GM23338 (cell line): ENCODE data around the gene SLC6A12.

Experiments used
- EZH2 ChIP-seq: fragments of 200-600 bp; sonication (generic); IDR thresholded peaks from one replicate; pipeline ENCODE4 v1.8.0; 2017; ENCODE audit warnings: antibody characterized with exemption, mild to moderate bottlenecking, low read depth; ENCODE audit not compliant: unreplicated experiment
- EZH2phosphoT487 ChIP-seq: fragments of 200-600 bp; sonication (generic); IDR thresholded peaks from one replicate; pipeline ENCODE4 v1.8.1; 2018; ENCODE audit warnings: antibody characterized with exemption; ENCODE audit not compliant: unreplicated experiment
- POLR2AphosphoS5 ChIP-seq: IDR thresholded peaks from 2 replicates; pipeline ENCODE4 v1.6.1; 2016; ENCODE audit warnings: antibody characterized with exemption, low read depth
- ZNF114 ChIP-seq: fragments of 250-450 bp; sonication (Bioruptor Pico); IDR thresholded peaks from 2 replicates; pipeline ENCODE4 v1.5.0; 2020; ENCODE audit warnings: mild to moderate bottlenecking, moderate library complexity
- ZNF462 ChIP-seq: fragments of 250-450 bp; sonication (Bioruptor Pico); IDR thresholded peaks from 2 replicates; pipeline ENCODE4 v1.5.0; 2020; ENCODE audit warnings: mild to moderate bottlenecking, moderate library complexity
- TF ChIP-seq, protein P1 (sequence below), 2 experiments: fragments of 200-600 bp in 1 of 2; sonication (generic) in 1 of 2; conservative IDR thresholded peaks; 2 replicates each; pipeline versions ENCODE4 v1.5.1 to v1.6.1; 2016 to 2017; ENCODE audit warnings: antibody characterized with exemption in 2 of 2, low read depth in 2 of 2, mild to moderate bottlenecking in 2 of 2, moderate library complexity in 1 of 2
- TF ChIP-seq, protein P2 (sequence below): IDR thresholded peaks from one replicate; pipeline ENCODE4 v1.6.1; 2018; ENCODE audit warnings: antibody characterized with exemption; ENCODE audit not compliant: unreplicated experiment

GRCh38 chr12:206746-207440 lies 7.1 kb downstream of the SLC6A12 start:
- TF ChIP-seq, protein P1, sequence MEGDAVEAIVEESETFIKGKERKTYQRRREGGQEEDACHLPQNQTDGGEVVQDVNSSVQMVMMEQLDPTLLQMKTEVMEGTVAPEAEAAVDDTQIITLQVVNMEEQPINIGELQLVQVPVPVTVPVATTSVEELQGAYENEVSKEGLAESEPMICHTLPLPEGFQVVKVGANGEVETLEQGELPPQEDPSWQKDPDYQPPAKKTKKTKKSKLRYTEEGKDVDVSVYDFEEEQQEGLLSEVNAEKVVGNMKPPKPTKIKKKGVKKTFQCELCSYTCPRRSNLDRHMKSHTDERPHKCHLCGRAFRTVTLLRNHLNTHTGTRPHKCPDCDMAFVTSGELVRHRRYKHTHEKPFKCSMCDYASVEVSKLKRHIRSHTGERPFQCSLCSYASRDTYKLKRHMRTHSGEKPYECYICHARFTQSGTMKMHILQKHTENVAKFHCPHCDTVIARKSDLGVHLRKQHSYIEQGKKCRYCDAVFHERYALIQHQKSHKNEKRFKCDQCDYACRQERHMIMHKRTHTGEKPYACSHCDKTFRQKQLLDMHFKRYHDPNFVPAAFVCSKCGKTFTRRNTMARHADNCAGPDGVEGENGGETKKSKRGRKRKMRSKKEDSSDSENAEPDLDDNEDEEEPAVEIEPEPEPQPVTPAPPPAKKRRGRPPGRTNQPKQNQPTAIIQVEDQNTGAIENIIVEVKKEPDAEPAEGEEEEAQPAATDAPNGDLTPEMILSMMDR (conservative IDR thresholded peaks at IDR 0.05; ENCODE audit: low read depth in 2 of 2) = no peak
- no peak for TF ChIP-seq EZH2
- TF ChIP-seq ZNF114 (CRISPR knock-in tag) = no peak
- TF ChIP-seq, protein P2, sequence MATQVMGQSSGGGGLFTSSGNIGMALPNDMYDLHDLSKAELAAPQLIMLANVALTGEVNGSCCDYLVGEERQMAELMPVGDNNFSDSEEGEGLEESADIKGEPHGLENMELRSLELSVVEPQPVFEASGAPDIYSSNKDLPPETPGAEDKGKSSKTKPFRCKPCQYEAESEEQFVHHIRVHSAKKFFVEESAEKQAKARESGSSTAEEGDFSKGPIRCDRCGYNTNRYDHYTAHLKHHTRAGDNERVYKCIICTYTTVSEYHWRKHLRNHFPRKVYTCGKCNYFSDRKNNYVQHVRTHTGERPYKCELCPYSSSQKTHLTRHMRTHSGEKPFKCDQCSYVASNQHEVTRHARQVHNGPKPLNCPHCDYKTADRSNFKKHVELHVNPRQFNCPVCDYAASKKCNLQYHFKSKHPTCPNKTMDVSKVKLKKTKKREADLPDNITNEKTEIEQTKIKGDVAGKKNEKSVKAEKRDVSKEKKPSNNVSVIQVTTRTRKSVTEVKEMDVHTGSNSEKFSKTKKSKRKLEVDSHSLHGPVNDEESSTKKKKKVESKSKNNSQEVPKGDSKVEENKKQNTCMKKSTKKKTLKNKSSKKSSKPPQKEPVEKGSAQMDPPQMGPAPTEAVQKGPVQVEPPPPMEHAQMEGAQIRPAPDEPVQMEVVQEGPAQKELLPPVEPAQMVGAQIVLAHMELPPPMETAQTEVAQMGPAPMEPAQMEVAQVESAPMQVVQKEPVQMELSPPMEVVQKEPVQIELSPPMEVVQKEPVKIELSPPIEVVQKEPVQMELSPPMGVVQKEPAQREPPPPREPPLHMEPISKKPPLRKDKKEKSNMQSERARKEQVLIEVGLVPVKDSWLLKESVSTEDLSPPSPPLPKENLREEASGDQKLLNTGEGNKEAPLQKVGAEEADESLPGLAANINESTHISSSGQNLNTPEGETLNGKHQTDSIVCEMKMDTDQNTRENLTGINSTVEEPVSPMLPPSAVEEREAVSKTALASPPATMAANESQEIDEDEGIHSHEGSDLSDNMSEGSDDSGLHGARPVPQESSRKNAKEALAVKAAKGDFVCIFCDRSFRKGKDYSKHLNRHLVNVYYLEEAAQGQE = no peak
- TF ChIP-seq POLR2AphosphoS5 = no peak
- no peak for TF ChIP-seq ZNF462 (CRISPR knock-in tag)
- no peak for TF ChIP-seq EZH2phosphoT487
